ENCODE measurements around the gene SPDEF. TPM values are rescaled to one million over a fixed set of nuclear protein-coding genes. Genes with fewer than 3 reads are reported as not detected.
A peak's percentile ranks its signal among the peaks of the same experiment; 100 is the strongest.

Gene SPDEF
- total RNA-seq, 2 experiments from 2014 or later: 0.13 TPM; not detected in 1

- H3K9me3 Mint-ChIP-seq (ENCODE audit: insufficient read depth): no peaks in the 10 kb centered on the region
- H3K4me1 Mint-ChIP-seq (ENCODE audit: low read depth): peaks cover under 1% of the 10 kb centered on the region
- no peaks in the 10 kb centered on the region for H3K27me3 Mint-ChIP-seq (ENCODE audit: low read depth)
- CTCF ChIA-PET: no interaction called here
- no peak overlapping the region for H3K27ac Mint-ChIP-seq
- DNase-seq: no peak
- POLR2A ChIA-PET: no interaction called here
- H3K36me3 Mint-ChIP-seq (ENCODE audit: low read depth): no peaks in the 10 kb centered on the region
- no peak for ATAC-seq
- no peak overlapping the region for H3K4me3 Mint-ChIP-seq
These were observed 25.4 kb upstream of the SPDEF start for GRCh38 chr6:34581561-34581920.

- DNase-seq (no peak), ATAC-seq (no peak)
- POLR2A ChIA-PET: interaction anchor here (0.6 kb wide), 1 partner anchor 592 kb away, joined by 4 read pairs; no protein-coding TSS in a partner anchor
- H3K4me3 Mint-ChIP-seq: no peak overlapping the region
- H3K36me3 Mint-ChIP-seq (ENCODE audit: low read depth): no peaks in the 10 kb centered on the region
- CTCF ChIA-PET: interaction anchor here (1.4 to 1.8 kb wide), 2 partner anchors 10 to 28 kb away, joined by 4 to 6 read pairs; no protein-coding TSS in a partner anchor
- H3K27ac Mint-ChIP-seq: no peak overlapping the region
- H3K4me1 Mint-ChIP-seq (ENCODE audit: low read depth): peaks cover 7% of the 10 kb centered on the region
- H3K27me3 Mint-ChIP-seq (ENCODE audit: low read depth): no peaks in the 10 kb centered on the region
- no peaks in the 10 kb centered on the region for H3K9me3 Mint-ChIP-seq (ENCODE audit: insufficient read depth)
These were observed 24.8 kb upstream of the SPDEF start for GRCh38 chr6:34580707-34581560.

GRCh38 chr6:34578445-34579262, 22.5 kb upstream of the SPDEF start:
- DNase-seq (no peak), ATAC-seq (no peak)
- H3K36me3 Mint-ChIP-seq (ENCODE audit: low read depth): no peaks in the 10 kb centered on the region
- no peaks in the 10 kb centered on the region for H3K9me3 Mint-ChIP-seq (ENCODE audit: insufficient read depth)
- POLR2A ChIA-PET: no interaction called here
- no peak overlapping the region for H3K27ac Mint-ChIP-seq
- H3K27me3 Mint-ChIP-seq (ENCODE audit: low read depth): no peaks in the 10 kb centered on the region
- peaks cover 7% of the 10 kb centered on the region for H3K4me1 Mint-ChIP-seq (ENCODE audit: low read depth)
- CTCF ChIA-PET: no interaction called here
- H3K4me3 Mint-ChIP-seq: no peak overlapping the region

- POLR2A ChIA-PET: no interaction called here
- no peak overlapping the region for H3K4me3 Mint-ChIP-seq
- no peaks in the 10 kb centered on the region for H3K27me3 Mint-ChIP-seq (ENCODE audit: low read depth)
- peaks cover 7% of the 10 kb centered on the region for H3K4me1 Mint-ChIP-seq (ENCODE audit: low read depth)
- DNase-seq (no peak), ATAC-seq (no peak)
- no peaks in the 10 kb centered on the region for H3K9me3 Mint-ChIP-seq (ENCODE audit: insufficient read depth)
- H3K36me3 Mint-ChIP-seq (ENCODE audit: low read depth): no peaks in the 10 kb centered on the region
- CTCF ChIA-PET: no interaction called here
- H3K27ac Mint-ChIP-seq: peak overlapping the region; percentile 39
These were observed 20.3 kb upstream of the SPDEF start for GRCh38 chr6:34576286-34576955.

GRCh38 chr6:34575326-34575725, 19.2 kb upstream of the SPDEF start:
- H3K36me3 Mint-ChIP-seq (ENCODE audit: low read depth): no peaks in the 10 kb centered on the region
- peaks cover 7% of the 10 kb centered on the region for H3K4me1 Mint-ChIP-seq (ENCODE audit: low read depth)
- H3K27ac Mint-ChIP-seq: no peak overlapping the region
- no peak for ATAC-seq
- no peak for DNase-seq
- POLR2A ChIA-PET: no interaction called here
- no peaks in the 10 kb centered on the region for H3K9me3 Mint-ChIP-seq (ENCODE audit: insufficient read depth)
- no peaks in the 10 kb centered on the region for H3K27me3 Mint-ChIP-seq (ENCODE audit: low read depth)
- no peak overlapping the region for H3K4me3 Mint-ChIP-seq
- CTCF ChIA-PET: interaction anchor here (1.0 kb wide), 1 partner anchor 34 kb away, joined by 3 read pairs; no protein-coding TSS in a partner anchor

- ATAC-seq: no peak
- CTCF ChIA-PET: interaction anchor here (0.9 to 1.0 kb wide), 2 partner anchors 35 kb away, joined by 3 read pairs; no protein-coding TSS in a partner anchor
- POLR2A ChIA-PET: no interaction called here
These were observed 18.6 kb upstream of the SPDEF start for GRCh38 chr6:34574647-34575293.

GRCh38 chr6:34573567-34574183, 17.5 kb upstream of the SPDEF start:
- Mint-ChIP-seq H3K9me3 (ENCODE audit: insufficient read depth) (no peaks in the 10 kb centered on the region), H3K4me3 (no peak overlapping the region), H3K36me3 (ENCODE audit: low read depth) (no peaks in the 10 kb centered on the region), H3K4me1 (ENCODE audit: low read depth) (peaks cover 7% of the 10 kb centered on the region), H3K27me3 (ENCODE audit: low read depth) (no peaks in the 10 kb centered on the region), H3K27ac (no peak overlapping the region)
- ChIA-PET CTCF (interaction anchor here (0.9 kb wide), 1 partner anchor 36 kb away, joined by 3 read pairs; no protein-coding TSS in a partner anchor), POLR2A (no interaction called here)
- no peak for ATAC-seq
- DNase-seq: no peak

More at GRCh38 chr6:34574647-34575293, 18.6 kb upstream of the SPDEF start:
- no peak overlapping the region for H3K4me3 Mint-ChIP-seq
- peaks cover 7% of the 10 kb centered on the region for H3K4me1 Mint-ChIP-seq (ENCODE audit: low read depth)
- H3K27ac Mint-ChIP-seq: no peak overlapping the region
- H3K27me3 Mint-ChIP-seq (ENCODE audit: low read depth): no peaks in the 10 kb centered on the region
- H3K36me3 Mint-ChIP-seq (ENCODE audit: low read depth): no peaks in the 10 kb centered on the region
- no peaks in the 10 kb centered on the region for H3K9me3 Mint-ChIP-seq (ENCODE audit: insufficient read depth)
- no peak for DNase-seq

- DNase-seq (no peak), ATAC-seq (no peak)
- POLR2A ChIA-PET: interaction anchor here (0.6 kb wide), 1 partner anchor 36 kb away, joined by 4 read pairs; no protein-coding TSS in a partner anchor
- H3K4me1 Mint-ChIP-seq (ENCODE audit: low read depth): peaks cover 7% of the 10 kb centered on the region
- no peaks in the 10 kb centered on the region for H3K27me3 Mint-ChIP-seq (ENCODE audit: low read depth)
- CTCF ChIA-PET: no interaction called here
- no peaks in the 10 kb centered on the region for H3K9me3 Mint-ChIP-seq (ENCODE audit: insufficient read depth)
- H3K27ac Mint-ChIP-seq: no peak overlapping the region
- H3K36me3 Mint-ChIP-seq (ENCODE audit: low read depth): no peaks in the 10 kb centered on the region
- H3K4me3 Mint-ChIP-seq: no peak overlapping the region
These were observed 16.5 kb upstream of the SPDEF start for GRCh38 chr6:34572585-34572984.

GRCh38 chr6:34572021-34572420, 15.9 kb upstream of the SPDEF start:
- peaks cover 7% of the 10 kb centered on the region for H3K4me1 Mint-ChIP-seq (ENCODE audit: low read depth)
- POLR2A ChIA-PET: no interaction called here
- H3K36me3 Mint-ChIP-seq (ENCODE audit: low read depth): no peaks in the 10 kb centered on the region
- no peak for DNase-seq
- no peaks in the 10 kb centered on the region for H3K9me3 Mint-ChIP-seq (ENCODE audit: insufficient read depth)
- H3K4me3 Mint-ChIP-seq: no peak overlapping the region
- no peaks in the 10 kb centered on the region for H3K27me3 Mint-ChIP-seq (ENCODE audit: low read depth)
- H3K27ac Mint-ChIP-seq: no peak overlapping the region
- CTCF ChIA-PET: no interaction called here
- ATAC-seq: no peak

- DNase-seq (no peak), ATAC-seq (no peak)
- Mint-ChIP-seq H3K27ac (no peak overlapping the region), H3K4me3 (no peak overlapping the region), H3K27me3 (ENCODE audit: low read depth) (no peaks in the 10 kb centered on the region), H3K4me1 (ENCODE audit: low read depth) (peaks cover 4% of the 10 kb centered on the region), H3K36me3 (ENCODE audit: low read depth) (no peaks in the 10 kb centered on the region), H3K9me3 (ENCODE audit: insufficient read depth) (no peaks in the 10 kb centered on the region)
- CTCF ChIA-PET: interaction anchor here (1.4 kb wide), 1 partner anchor 9 kb away, joined by 4 read pairs; no protein-coding TSS in a partner anchor
- POLR2A ChIA-PET: no interaction called here
These were observed 15.3 kb upstream of the SPDEF start for GRCh38 chr6:34571388-34571787.

Measured in activated CD8-positive, alpha-beta T cell treated with anti-CD3 and anti-CD28 coated beads, Interleukin-2, amount 10 ng/mL, durations not matched to agents 7 days and 5 days (primary cell).